Coronary artery (tissue), 2 donors: ENCODE measurements around the gene TSPAN2.

Experiments
- DNase-seq: peaks from one replicate; pipeline ENCODE4 v3.0.0-alpha.2; 2017; ENCODE audit warnings: low spot score
- H3K27ac ChIP-seq, 2 donors: fragments of 200-600 bp; sonication (generic); one replicate each; pipeline ENCODE4 v1.5.1; 2016 to 2019
- H3K4me3 ChIP-seq: fragments of 200-600 bp; sonication (generic); 2 replicates; pipeline ENCODE4 v1.5.1; 2016; ENCODE audit warnings: mild to moderate bottlenecking, moderate library complexity
- CTCF ChIP-seq: fragments of 200-600 bp; sonication (generic); IDR thresholded peaks from one replicate; pipeline ENCODE4 v1.5.1; 2019; ENCODE audit warnings: antibody characterized with exemption

TSPAN2 gene

GRCh38 chr1:115062542-115063004, 26.7 kb downstream of the TSPAN2 start:
- H3K4me3 ChIP-seq: no peak overlapping the region
- TF ChIP-seq CTCF: no peak
- peak overlapping the region in 1 of 2 donors; percentile 55 for H3K27ac ChIP-seq
- no peak for DNase-seq

- H3K27ac ChIP-seq: no peak overlapping the region
- no peak for DNase-seq
- no peak overlapping the region for H3K4me3 ChIP-seq
- no peak for TF ChIP-seq CTCF
These were observed 28.8 kb downstream of the TSPAN2 start for GRCh38 chr1:115060501-115060900.

- Histone ChIP-seq H3K4me3 (no peak overlapping the region), H3K27ac (no peak overlapping the region)
- DNase-seq: no peak
- TF ChIP-seq CTCF: no peak
These were observed 30.0 kb downstream of the TSPAN2 start for GRCh38 chr1:115059316-115059715.

- TF ChIP-seq CTCF: no peak
- no peak overlapping the region for H3K27ac ChIP-seq
- no peak overlapping the region for H3K4me3 ChIP-seq
- no peak for DNase-seq
These were observed 31.5 kb downstream of the TSPAN2 start for GRCh38 chr1:115057661-115058254.

GRCh38 chr1:115056395-115056798, 32.9 kb downstream of the TSPAN2 start:
- TF ChIP-seq CTCF: no peak
- no peak overlapping the region for H3K27ac ChIP-seq
- no peak for DNase-seq
- no peak overlapping the region for H3K4me3 ChIP-seq

GRCh38 chr1:115052454-115053083, 36.7 kb downstream of the TSPAN2 start:
- H3K4me3 ChIP-seq: no peak overlapping the region
- H3K27ac ChIP-seq: no peak overlapping the region
- no peak for DNase-seq
- TF ChIP-seq CTCF: peak; percentile 54

- Histone ChIP-seq H3K4me3 (no peak overlapping the region), H3K27ac (no peak overlapping the region)
- TF ChIP-seq CTCF: no peak
- no peak for DNase-seq
These were observed 37.5 kb downstream of the TSPAN2 start for GRCh38 chr1:115051850-115052249.
